Breast epithelium (tissue), 3 donors: ENCODE data around the gene CEP112.

ENCODE experiments used
- CTCF ChIP-seq, 3 donors: fragments of 450-650 bp; IDR thresholded peaks; one replicate each; pipeline ENCODE4 v1.5.1; 2016 to 2017; ENCODE audit warnings: antibody characterized with exemption in 3 of 3, mild to moderate bottlenecking in 3 of 3, moderate library complexity in 3 of 3
- POLR2AphosphoS5 ChIP-seq, 3 donors: sonication (generic); formaldehyde crosslinking; IDR thresholded peaks; one replicate each; pipeline ENCODE4 v1.6.1; 2017; ENCODE audit warnings: antibody characterized with exemption in 3 of 3

- TF ChIP-seq CTCF (IDR thresholded peaks at IDR 0.05), result no peak
- no peak for TF ChIP-seq POLR2AphosphoS5 (IDR thresholded peaks at IDR 0.05)
Measured at GRCh38 chr17:65977041-65977440, 214.9 kb downstream of the CEP112 start.
